HG03342 (cell line): ENCODE results near the gene TMEM256.

Experiments
- ATAC-seq: cut with Tn5 transposase; IDR thresholded peaks from one replicate; pipeline ENCODE4 v1.9.1; 2021; ENCODE audit warnings: mild to moderate bottlenecking, moderate library complexity; ENCODE audit not compliant: unreplicated experiment

Gene TMEM256

GRCh38 chr17:7354262-7354843 lies 49.5 kb downstream of the TMEM256 start:
- no peak for ATAC-seq
